ENCODE measurements around the gene HLA-B.

DNA sequence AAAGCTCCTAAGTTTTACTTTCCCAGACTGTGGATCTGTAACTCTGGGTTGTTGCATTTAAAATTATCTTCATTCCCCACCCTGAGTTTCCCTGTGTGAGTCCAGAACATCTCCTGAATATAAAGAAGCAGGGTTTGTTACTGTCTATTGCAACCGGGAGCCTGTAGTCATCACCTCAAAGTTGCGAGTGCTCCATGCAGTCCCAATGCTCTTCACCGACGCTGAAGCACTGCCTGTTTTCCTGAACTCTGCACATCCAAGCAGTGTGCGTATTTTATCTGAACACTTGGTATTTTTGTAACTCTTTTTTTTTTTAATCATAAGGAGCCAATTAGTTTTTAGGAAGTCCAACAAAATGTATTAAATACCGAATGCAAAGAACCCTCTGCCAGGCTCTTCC is 907 bp upstream of the HLA-B start:
- TF ChIP-seq, protein P1, sequence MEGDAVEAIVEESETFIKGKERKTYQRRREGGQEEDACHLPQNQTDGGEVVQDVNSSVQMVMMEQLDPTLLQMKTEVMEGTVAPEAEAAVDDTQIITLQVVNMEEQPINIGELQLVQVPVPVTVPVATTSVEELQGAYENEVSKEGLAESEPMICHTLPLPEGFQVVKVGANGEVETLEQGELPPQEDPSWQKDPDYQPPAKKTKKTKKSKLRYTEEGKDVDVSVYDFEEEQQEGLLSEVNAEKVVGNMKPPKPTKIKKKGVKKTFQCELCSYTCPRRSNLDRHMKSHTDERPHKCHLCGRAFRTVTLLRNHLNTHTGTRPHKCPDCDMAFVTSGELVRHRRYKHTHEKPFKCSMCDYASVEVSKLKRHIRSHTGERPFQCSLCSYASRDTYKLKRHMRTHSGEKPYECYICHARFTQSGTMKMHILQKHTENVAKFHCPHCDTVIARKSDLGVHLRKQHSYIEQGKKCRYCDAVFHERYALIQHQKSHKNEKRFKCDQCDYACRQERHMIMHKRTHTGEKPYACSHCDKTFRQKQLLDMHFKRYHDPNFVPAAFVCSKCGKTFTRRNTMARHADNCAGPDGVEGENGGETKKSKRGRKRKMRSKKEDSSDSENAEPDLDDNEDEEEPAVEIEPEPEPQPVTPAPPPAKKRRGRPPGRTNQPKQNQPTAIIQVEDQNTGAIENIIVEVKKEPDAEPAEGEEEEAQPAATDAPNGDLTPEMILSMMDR (IDR thresholded peaks at IDR 0.05), result no peak
- no peak for TF ChIP-seq POLR2A (IDR thresholded peaks at IDR 0.05)

All from right lobe of liver (tissue), 4 donors.